Spleen (tissue), 11 donors: ENCODE measurements around the gene PLEKHO1. TPM values are rescaled to one million over a fixed set of nuclear protein-coding genes. Genes with fewer than 3 reads are reported as not detected.
"Not testable (repeated sequence)": the region's sequence is repeated elsewhere in the genome, so short reads cannot be mapped to it uniquely, and the experiment has no call there.

Experiments
- DNase-seq: peaks from one replicate; pipeline ENCODE4 v3.0.0-alpha.2; 2020
- H3K27ac ChIP-seq, 8 donors: fragments of 200-600 bp; sonication (generic) in 7 of 8; 1 replicate in 4 of 8; 2 replicates in 4 of 8; pipeline versions ENCODE4 v1.5.0 to v1.8.0; 2016 to 2021; ENCODE audit warnings: inconsistent platforms in 4 of 8, mild to moderate bottlenecking in 4 of 8, moderate library complexity in 1 of 8
- H3K27me3 ChIP-seq, 7 donors: fragments of 200-600 bp; sonication (generic) in 6 of 7; replicated peaks in 1 of 7; 1 replicate in 4 of 7; 2 replicates in 3 of 7; pipeline versions ENCODE4 v1.5.0 to v1.8.0; 2016 to 2021; ENCODE audit warnings: inconsistent platforms in 3 of 7, mild to moderate bottlenecking in 1 of 7
- H3K36me3 ChIP-seq, 6 donors: fragments of 200-600 bp; sonication (generic) in 5 of 6; 1 replicate in 4 of 6; 2 replicates in 2 of 6; pipeline versions ENCODE4 v1.5.0 to v1.8.0; 2016 to 2021; ENCODE audit warnings: inconsistent platforms in 2 of 6
- H3K4me1 ChIP-seq, 6 donors: fragments of 200-600 bp; sonication (generic) in 5 of 6; 1 replicate in 3 of 6; 2 replicates in 3 of 6; pipeline versions ENCODE4 v1.5.0 to v1.8.0; 2016 to 2021; ENCODE audit warnings: inconsistent platforms in 3 of 6
- H3K4me3 ChIP-seq, 8 donors: fragments of 200-600 bp; sonication (generic) in 7 of 8; 1 replicate in 4 of 8; 2 replicates in 4 of 8; pipeline versions ENCODE4 v1.5.0 to v1.8.0; 2016 to 2021; ENCODE audit warnings: inconsistent platforms in 4 of 8, mild to moderate bottlenecking in 4 of 8, moderate library complexity in 2 of 8
- H3K9me3 ChIP-seq, 8 donors: fragments of 200-600 bp; sonication (generic) in 7 of 8; 1 replicate in 4 of 8; 2 replicates in 4 of 8; pipeline versions ENCODE4 v1.5.0 to v1.8.0; 2016 to 2021; ENCODE audit warnings: inconsistent platforms in 4 of 8
- POLR2A ChIP-seq, 3 donors: fragments of 450-650 bp; IDR thresholded peaks; one replicate each; pipeline ENCODE4 v1.5.1; 2017; ENCODE audit warnings: antibody characterized with exemption in 3 of 3, mild to moderate bottlenecking in 1 of 3
- POLR2AphosphoS5 ChIP-seq, 3 donors: sonication (generic); formaldehyde crosslinking; IDR thresholded peaks; one replicate each; pipeline ENCODE4 v1.5.1; 2017; ENCODE audit warnings: antibody characterized with exemption in 3 of 3
- WGBS, 5 donors: extraction: QIAGEN DNeasy Blood & Tissue Kit in 3 of 5; methylation state at CpG; one replicate each; pipeline versions ENCODE4 v1.1.5 to v1.1.7; 2013 to 2018; 5-methylcytosine and 5-hydroxymethylcytosine counted together
- intact Hi-C: fragments of 100-400 bp; cut with DNase I; formaldehyde crosslinking; loops from one replicate; pipeline ENCODE4 v1.15.0; 2023; ENCODE audit warnings: low total_unique reads
- polyA plus RNA-seq, 3 donors: library from polyadenylated mRNA; stranded (reverse); fragments of 200-250 nt; gene quantifications; one replicate each; pipeline ENCODE4 v1.2.1, GENCODE V29; 2013
- total RNA-seq, 7 donors: library from RNA; depleted of rRNA in 3 of 7; stranded (reverse); fragments of >200 nt in 3 of 7; fragmentation: NEBNext Ultra II Directional in 4 of 7; extraction: Animal tissue kit (Norgen Biotek cat#: 25700) in 4 of 7; gene quantifications; one replicate each; pipeline versions ENCODE4 v1.1.0 to v1.2.1, GENCODE V29; 2016 to 2021
- TF ChIP-seq, protein P1 (sequence below), 11 experiments: fragments of 200-600 bp in 7 of 11; fragments of 450-650 bp in 4 of 11; sonication (generic) in 4 of 11; IDR thresholded peaks in 8 of 11; conservative IDR thresholded peaks in 3 of 11; 1 replicate in 7 of 11; 2 replicates in 4 of 11; pipeline versions ENCODE4 v1.4.0 to v1.8.0; 2016 to 2021; ENCODE audit warnings: antibody characterized with exemption in 11 of 11, inconsistent platforms in 4 of 11, mild to moderate bottlenecking in 1 of 11
- donor health status: healthy with polysubstance abuse.
- donor health status: DM: no; HTN: no; CAD: no; lungs with moderate emphysema.
- donor health status: DM: no; HTN: no; CAD: no.
- donor health status: Bipolar disorder and iron deficiency.
- donor health status: healthy.
- donor health status: DM: no; HTN: no; CAD: no.
- donor health status: DM: yes; HTN: yes; CAD: no.

The PLEKHO1 gene
- total and polyA plus RNA-seq, 10 donors: 95.9 to 228 (median 129) TPM

DNA sequence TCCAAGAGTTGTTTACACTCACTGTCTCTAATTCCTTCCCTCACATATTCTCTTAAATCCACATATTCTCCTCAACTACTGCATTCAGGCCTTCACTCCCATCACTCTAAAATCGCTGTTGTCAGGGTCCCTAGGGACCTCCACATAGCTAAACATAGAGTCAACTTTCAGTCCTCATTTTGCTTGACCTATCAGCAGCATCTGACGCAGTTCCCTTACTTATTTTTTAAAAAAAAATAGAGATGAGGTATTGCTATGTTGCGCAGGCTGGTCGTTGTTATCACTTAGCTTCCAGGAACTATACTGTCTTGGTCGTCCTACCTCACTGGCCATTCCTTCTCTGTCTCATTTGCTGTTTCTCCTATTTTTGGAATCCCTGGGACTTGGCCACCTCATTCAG, 11.7 kb upstream of the PLEKHO1 start:
- no peak overlapping the region for H3K27ac ChIP-seq
- H3K4me1 ChIP-seq: no peaks in the 10 kb centered on the region
- DNase-seq: no peak
- intact Hi-C loops: no loop called here
- TF ChIP-seq POLR2A (IDR thresholded peaks at IDR 0.05) (no peak), POLR2AphosphoS5 (IDR thresholded peaks at IDR 0.05) (no peak)
- TF ChIP-seq, protein P1, sequence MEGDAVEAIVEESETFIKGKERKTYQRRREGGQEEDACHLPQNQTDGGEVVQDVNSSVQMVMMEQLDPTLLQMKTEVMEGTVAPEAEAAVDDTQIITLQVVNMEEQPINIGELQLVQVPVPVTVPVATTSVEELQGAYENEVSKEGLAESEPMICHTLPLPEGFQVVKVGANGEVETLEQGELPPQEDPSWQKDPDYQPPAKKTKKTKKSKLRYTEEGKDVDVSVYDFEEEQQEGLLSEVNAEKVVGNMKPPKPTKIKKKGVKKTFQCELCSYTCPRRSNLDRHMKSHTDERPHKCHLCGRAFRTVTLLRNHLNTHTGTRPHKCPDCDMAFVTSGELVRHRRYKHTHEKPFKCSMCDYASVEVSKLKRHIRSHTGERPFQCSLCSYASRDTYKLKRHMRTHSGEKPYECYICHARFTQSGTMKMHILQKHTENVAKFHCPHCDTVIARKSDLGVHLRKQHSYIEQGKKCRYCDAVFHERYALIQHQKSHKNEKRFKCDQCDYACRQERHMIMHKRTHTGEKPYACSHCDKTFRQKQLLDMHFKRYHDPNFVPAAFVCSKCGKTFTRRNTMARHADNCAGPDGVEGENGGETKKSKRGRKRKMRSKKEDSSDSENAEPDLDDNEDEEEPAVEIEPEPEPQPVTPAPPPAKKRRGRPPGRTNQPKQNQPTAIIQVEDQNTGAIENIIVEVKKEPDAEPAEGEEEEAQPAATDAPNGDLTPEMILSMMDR (IDR thresholded peaks at IDR 0.05 in 8 of 11, conservative IDR thresholded peaks at IDR 0.05 in 3 of 11): no peak
- 78 to 93% (median 84%) methylated on average over 5 of the region's 5 CpGs for WGBS, 5 donors
- no peaks in the 10 kb centered on the region for H3K27me3 ChIP-seq
- no peaks in the 10 kb centered on the region for H3K9me3 ChIP-seq
- peaks cover 0 to 12% (median 0%) of the 10 kb centered on the region in 6 donors for H3K36me3 ChIP-seq
- no peak overlapping the region for H3K4me3 ChIP-seq

DNA sequence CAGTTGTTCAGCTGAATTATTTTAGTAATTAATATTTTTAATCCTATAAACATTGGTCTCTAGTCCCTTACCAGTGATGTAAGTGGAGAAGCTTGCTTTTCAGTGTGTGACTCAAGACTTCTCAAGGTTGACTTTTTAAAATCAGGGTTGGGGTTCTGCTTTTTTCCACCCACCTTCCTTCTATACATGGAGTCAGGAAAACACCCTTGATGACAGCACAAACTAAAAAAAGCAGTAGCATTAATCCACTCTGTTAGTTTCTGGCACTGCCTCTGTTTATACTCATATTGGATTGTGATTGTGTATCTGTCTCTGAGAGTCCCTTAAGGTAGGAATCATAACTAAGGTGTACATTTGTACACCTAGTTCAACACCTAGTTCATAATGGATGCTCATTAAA, 8.3 kb upstream of the PLEKHO1 start:
- Histone ChIP-seq H3K9me3 (no peaks in the 10 kb centered on the region), H3K36me3 (peaks cover 0 to 4% (median 0%) of the 10 kb centered on the region in 6 donors), H3K4me1 (peaks cover 0 to 14% (median 7%) of the 10 kb centered on the region in 6 donors), H3K4me3 (no peak overlapping the region), H3K27ac (no peak overlapping the region), H3K27me3 (no peaks in the 10 kb centered on the region)
- DNase-seq: no peak
- TF ChIP-seq POLR2AphosphoS5 (IDR thresholded peaks at IDR 0.05): no peak
- TF ChIP-seq, protein P1 (IDR thresholded peaks at IDR 0.05 in 8 of 11, conservative IDR thresholded peaks at IDR 0.05 in 3 of 11): no peak
- no peak for TF ChIP-seq POLR2A (IDR thresholded peaks at IDR 0.05)
- intact Hi-C loops: no loop called here

DNA sequence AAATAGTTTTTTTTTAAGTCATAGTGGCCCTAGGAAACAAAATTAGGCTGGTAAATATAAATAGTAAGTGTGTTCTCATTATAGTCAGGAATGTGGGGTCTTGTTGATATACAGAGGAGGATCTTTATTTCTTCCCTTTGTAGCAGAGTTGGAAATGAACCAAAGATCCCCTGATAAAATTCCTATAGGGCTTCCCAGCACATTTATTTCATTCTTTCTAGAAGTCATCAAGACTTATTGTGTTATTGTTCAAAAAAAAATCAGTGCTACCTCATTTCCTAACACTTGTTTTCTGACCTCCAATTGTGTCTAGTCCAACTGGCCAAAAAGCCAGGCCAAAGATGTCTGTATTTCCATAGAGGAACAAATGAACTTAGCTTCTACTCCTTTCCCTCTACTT, 7.6 kb upstream of the PLEKHO1 start:
- peaks cover 0 to 20% (median 7%) of the 10 kb centered on the region in 6 donors for H3K4me1 ChIP-seq
- no peak overlapping the region for H3K27ac ChIP-seq

DNA sequence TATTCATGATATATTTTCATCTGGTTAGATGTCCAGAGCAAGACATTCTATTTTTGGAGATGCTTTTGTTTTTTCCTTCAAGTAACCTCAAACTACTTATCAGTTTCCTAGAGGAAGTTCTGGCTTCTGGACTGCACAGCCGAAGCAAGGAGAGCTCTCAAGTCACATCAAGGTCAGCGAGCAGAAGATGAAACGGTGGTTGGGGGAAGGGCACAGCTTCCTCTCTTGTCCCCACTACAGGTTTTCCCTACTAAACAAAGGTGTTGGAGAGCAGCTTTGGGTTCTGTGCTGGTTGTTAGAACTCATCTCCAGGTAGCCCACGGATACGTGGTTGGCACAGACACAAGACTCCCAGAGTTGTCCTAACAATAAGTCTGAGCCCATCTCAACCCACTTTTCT, 5.1 kb upstream of the PLEKHO1 start:
- intact Hi-C loops: no loop called here
- WGBS, 5 donors: 21 to 44% (median 34%) methylated on average over 5 of the region's 5 CpGs
- TF ChIP-seq, protein P1 (IDR thresholded peaks at IDR 0.05 in 8 of 11, conservative IDR thresholded peaks at IDR 0.05 in 3 of 11): no peak
- no peak for TF ChIP-seq POLR2A (IDR thresholded peaks at IDR 0.05)
- no peak for TF ChIP-seq POLR2AphosphoS5 (IDR thresholded peaks at IDR 0.05)
- Histone ChIP-seq H3K27ac (no peak overlapping the region), H3K36me3 (peaks cover 0 to 4% (median 0%) of the 10 kb centered on the region in 6 donors), H3K9me3 (no peaks in the 10 kb centered on the region), H3K27me3 (peaks cover 0 to 5% (median 0%) of the 10 kb centered on the region in 7 donors), H3K4me3 (no peak overlapping the region), H3K4me1 (peaks cover 9 to 44% (median 22%) of the 10 kb centered on the region in 6 donors)
- no peak for DNase-seq

More for the DNA sequence above, 7.6 kb upstream of the PLEKHO1 start:
- DNase-seq: no peak
- no peaks in the 10 kb centered on the region for H3K9me3 ChIP-seq
- peaks cover 0 to 4% (median 0%) of the 10 kb centered on the region in 6 donors for H3K36me3 ChIP-seq
- intact Hi-C loops: no loop called here
- no peaks in the 10 kb centered on the region for H3K27me3 ChIP-seq
- no peak for TF ChIP-seq POLR2A (IDR thresholded peaks at IDR 0.05)
- TF ChIP-seq POLR2AphosphoS5 (IDR thresholded peaks at IDR 0.05): no peak
- TF ChIP-seq, protein P1 (IDR thresholded peaks at IDR 0.05 in 8 of 11, conservative IDR thresholded peaks at IDR 0.05 in 3 of 11): no peak
- H3K4me3 ChIP-seq: no peak overlapping the region

DNA sequence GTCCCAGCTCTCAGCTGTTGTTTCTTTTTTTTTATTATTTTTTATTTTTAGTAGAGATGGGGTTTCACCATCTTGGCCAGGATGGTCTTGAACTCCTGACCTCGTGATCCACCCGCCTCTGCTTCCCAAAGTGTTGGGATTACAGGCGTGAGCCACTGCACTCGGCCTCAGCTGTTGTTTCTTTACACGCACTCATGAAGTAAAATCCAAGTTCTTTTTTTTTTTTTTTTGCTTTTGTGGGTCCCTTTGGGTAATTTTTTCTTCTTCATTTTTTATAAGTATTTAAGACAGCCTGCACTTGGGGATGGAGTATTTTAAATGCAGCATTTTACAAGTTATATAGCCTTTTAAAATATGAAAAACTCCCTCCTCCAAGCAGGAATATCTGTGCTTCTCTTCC, 3.7 kb upstream of the PLEKHO1 start:
- intact Hi-C loops: not testable (repeated sequence)
- WGBS, 5 donors: 93 to 98% (median 95%) methylated on average over 5 of the region's 5 CpGs

More for the DNA sequence above, 3.7 kb upstream of the PLEKHO1 start:
- not testable (repeated sequence) for H3K9me3 ChIP-seq, H3K36me3 ChIP-seq, DNase-seq, H3K27ac ChIP-seq, H3K4me3 ChIP-seq
- peaks cover 9 to 48% (median 25%) of the 10 kb centered on the region in 6 donors for H3K4me1 ChIP-seq
- peaks cover 0 to 12% (median 0%) of the 10 kb centered on the region in 7 donors for H3K27me3 ChIP-seq
